ENCODE results near the gene ADTRP.

- TF ChIP-seq, protein P1, sequence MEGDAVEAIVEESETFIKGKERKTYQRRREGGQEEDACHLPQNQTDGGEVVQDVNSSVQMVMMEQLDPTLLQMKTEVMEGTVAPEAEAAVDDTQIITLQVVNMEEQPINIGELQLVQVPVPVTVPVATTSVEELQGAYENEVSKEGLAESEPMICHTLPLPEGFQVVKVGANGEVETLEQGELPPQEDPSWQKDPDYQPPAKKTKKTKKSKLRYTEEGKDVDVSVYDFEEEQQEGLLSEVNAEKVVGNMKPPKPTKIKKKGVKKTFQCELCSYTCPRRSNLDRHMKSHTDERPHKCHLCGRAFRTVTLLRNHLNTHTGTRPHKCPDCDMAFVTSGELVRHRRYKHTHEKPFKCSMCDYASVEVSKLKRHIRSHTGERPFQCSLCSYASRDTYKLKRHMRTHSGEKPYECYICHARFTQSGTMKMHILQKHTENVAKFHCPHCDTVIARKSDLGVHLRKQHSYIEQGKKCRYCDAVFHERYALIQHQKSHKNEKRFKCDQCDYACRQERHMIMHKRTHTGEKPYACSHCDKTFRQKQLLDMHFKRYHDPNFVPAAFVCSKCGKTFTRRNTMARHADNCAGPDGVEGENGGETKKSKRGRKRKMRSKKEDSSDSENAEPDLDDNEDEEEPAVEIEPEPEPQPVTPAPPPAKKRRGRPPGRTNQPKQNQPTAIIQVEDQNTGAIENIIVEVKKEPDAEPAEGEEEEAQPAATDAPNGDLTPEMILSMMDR (IDR thresholded peaks at IDR 0.05): no peak
- TF ChIP-seq EP300 (IDR thresholded peaks at IDR 0.05) (no peak), POLR2A (IDR thresholded peaks at IDR 0.05) (no peak)
Measured at GRCh38 chr6:11761744-11762620, 16.6 kb downstream of the ADTRP start.

All from tibial nerve (tissue), 4 donors.